ENCODE data around the gene USP54.

DNA sequence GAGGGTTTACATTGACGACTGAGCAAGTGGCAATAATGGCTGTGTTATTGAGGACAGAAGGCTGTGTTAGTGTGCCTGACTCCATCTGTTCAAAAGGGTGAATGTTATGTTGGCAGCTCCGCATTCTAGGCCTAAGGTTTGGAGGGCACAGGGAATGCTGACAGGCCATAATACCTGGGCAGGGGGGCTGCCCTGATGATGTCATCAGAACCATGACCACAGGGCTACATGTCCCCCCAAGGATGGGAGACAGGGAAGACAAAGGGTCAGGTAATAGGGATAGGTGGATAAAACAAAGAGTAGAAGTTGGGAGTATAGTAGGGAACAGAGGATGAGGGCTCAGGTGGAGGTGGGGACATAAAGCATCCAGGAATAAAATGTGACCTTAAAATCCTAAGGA is 93.5 kb downstream of the USP54 start:
- TF ChIP-seq CTCF (IDR thresholded peaks at IDR 0.05; ENCODE audit: low read depth, low read length, poor library complexity, severe bottlenecking) = no peak
- TF ChIP-seq EZH2phosphoT487 (IDR thresholded peaks at IDR 0.05; ENCODE audit: borderline replicate concordance, low read length) = no peak

All from DOHH2 (cell line).